GM12872 (cell line): ENCODE results near the gene LRRC8C.

Source experiments
- TF ChIP-seq, protein P1 (sequence below): IDR thresholded peaks from 3 replicates; pipeline ENCODE4 v1.5.1; 2011; ENCODE audit warnings: low read depth, mild to moderate bottlenecking, low read length, moderate library complexity; ENCODE audit not compliant: insufficient read depth

Gene LRRC8C

DNA sequence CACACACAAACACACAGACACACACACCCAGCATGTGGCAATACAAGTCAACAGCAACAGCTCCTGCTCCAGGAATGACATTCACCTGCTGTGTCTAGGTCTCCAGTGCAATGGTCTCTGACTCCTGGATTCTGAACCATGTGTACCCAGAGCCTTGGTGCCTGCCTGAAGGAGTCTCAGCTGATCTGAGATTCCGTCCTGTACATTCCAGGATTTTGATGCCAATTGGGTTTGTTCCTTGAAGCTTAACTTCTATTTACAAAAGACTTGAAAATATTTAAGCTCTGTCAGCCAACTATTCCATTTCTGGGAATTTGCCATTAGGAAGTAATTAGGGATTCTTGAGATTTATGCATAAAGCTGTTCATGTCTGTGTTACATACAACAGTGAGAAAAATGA, 102.6 kb downstream of the LRRC8C start:
- TF ChIP-seq, protein P1, sequence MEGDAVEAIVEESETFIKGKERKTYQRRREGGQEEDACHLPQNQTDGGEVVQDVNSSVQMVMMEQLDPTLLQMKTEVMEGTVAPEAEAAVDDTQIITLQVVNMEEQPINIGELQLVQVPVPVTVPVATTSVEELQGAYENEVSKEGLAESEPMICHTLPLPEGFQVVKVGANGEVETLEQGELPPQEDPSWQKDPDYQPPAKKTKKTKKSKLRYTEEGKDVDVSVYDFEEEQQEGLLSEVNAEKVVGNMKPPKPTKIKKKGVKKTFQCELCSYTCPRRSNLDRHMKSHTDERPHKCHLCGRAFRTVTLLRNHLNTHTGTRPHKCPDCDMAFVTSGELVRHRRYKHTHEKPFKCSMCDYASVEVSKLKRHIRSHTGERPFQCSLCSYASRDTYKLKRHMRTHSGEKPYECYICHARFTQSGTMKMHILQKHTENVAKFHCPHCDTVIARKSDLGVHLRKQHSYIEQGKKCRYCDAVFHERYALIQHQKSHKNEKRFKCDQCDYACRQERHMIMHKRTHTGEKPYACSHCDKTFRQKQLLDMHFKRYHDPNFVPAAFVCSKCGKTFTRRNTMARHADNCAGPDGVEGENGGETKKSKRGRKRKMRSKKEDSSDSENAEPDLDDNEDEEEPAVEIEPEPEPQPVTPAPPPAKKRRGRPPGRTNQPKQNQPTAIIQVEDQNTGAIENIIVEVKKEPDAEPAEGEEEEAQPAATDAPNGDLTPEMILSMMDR, result no peak

DNA sequence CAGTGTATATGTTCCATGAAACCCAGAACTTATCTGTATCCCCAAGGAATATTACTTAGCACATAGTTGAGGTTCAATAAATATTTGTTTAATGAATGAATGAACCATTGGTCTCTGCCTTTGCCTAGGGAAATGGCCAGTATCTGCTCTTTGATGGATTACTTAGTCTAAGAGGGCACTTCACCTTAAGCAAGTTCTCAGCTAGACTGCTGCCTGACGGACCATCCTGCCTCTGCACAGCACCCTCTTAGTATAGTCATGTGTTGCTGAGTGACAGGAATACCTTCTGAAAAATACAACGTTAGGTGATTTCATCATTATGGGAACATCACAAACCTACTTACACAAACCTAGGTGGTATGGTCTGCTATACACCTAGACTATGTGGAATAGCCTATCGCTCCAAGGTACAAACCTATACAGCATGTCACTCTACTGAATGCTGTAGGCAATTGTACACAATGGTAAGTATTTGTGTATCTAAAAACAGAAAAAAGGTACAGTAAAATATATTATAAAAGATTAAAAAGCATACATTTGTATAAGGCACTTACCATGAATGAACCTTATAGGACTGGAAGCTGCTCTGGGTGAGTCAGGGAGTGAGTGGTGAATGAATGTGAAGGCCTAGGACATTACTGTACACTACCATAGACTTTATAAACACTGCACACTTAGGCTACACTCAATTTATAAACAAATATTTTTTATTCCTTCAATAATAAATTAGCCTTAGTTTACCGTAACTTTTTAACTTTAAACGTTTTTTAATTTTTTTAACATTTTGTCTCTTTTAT, 104.2 kb downstream of the LRRC8C start:
- TF ChIP-seq, protein P1, result no peak

DNA sequence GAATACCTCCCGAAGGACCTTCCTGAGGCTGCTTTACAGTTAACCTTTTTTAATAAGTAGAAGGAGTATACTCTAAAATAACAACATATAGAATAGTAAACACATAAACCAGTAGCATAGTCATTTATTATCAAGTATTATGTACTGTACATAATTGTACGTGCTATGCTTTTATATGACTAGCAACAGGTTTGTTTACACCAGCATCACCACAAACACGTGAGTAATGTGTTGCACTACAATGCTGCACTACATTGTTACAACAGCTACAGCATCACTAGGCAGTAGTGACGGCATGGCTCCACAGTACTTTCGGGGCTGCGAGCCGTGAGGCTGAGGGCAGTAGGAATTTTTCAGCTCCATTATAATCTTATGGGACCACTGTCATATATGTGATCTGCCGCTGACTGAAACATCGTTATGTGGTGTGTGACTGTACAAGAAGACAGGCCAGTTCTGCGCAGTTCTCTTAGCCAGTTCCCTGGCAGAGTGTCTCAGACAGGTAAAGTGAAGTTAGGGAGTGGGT, 105.1 kb downstream of the LRRC8C start:
- TF ChIP-seq, protein P1, result no peak

DNA sequence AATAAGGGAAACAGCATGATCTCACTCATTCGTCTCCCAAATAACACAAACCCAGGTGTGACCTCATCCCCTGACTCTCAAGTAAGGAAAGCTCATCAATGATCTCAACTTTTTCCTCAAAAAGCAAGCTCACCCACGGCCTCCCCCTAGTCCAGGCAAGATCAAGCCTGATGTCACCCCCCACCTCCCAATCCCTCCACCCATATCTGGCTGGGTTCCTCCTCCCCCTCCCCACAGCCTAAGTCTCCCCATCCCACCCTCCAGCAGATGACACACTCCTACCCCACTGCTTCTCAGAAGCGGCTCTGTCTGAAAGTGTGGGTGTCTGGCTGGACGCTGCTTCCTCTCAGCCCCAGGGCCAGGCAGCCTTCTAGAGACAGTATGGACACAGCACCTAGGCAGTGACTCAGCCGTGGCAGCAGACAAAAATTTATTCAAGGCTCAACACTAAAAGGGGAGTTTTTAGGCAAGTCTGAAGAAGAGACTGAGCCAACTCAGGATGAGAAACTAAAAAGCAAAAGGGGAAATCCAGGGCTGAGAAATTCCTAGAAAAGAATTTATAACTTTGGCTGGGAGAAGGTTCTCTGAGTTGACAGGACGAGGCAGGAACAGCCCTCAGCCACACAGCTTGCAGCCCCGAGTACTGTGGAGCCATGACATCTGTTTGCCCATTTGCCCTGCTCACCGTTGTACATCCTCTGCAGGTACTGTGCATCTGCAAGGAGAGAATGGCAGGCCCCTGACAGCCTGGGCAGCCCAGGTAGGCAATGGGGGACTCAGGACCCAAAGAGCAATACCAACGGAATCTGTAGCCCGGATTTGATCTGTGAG, 106.3 kb downstream of the LRRC8C start:
- TF ChIP-seq, protein P1, result no peak

DNA sequence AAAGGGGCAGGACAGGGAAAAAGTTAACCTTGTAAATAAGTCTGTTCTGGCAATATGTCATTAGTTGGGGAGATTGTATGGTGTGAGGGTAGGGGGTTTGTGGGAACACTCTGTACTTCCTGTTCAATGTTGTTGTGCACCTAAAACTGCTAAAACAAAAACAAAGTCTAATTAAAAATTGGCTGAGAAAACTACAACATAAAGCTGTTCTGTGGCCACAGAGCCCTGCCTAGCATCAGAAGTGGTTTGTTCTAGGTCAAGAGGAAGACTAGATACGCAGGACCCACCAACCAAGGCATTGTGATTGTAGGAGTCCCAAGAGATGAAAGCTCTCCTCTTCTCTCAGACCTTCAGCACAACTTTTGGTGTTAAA, 106.9 kb downstream of the LRRC8C start:
- TF ChIP-seq, protein P1, result no peak

DNA sequence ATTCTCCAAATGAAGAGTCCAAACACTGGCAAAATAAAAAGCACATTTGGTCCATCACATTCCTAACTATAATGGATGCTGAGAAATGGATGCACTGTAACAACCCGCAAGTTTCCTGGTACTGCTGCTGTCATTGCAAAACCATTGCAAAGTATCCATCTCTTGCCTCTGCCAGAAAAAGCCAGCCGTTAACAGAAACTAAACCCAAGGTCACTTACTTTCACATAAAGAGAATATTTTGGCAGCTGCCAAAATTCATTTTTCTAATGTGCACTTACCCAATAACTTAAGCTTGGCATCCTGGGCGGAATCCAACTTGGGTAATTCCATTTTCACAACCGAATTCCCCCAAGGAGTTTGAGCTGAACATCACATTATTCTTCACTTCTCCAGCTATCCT, 110.9 kb downstream of the LRRC8C start:
- TF ChIP-seq, protein P1, result no peak

DNA sequence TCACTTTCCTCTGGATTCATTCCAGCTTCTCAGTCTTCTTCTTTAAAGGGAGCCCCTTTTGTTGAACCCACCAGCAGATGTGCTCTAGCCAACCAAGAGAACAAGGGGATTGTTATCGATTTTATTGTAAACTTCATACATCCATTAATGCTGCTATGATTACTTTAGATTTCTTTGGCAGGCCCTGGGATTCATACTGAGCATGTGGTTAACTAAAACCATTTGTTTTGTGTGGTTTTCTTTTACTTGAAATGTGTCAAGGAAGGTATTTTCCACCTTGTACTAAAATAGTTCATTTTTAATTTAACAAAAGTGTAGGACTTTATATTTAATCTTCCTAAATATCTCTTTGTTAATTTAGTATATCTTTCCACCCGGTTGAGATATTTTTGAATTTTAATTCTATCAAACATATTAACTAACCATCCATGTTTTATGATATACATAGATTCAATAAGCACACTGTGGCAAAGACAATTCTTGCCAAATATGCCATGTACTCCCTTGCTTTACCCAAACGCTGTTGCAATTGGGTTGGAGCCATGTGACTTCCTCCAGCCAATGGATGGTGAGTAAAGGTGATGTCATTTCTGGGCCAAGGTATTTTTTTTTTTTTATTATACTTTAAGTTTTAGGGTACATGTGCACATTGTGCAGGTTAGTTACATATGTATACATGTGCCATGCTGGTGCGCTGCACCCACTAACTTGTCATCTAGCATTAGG, 113.7 kb downstream of the LRRC8C start:
- TF ChIP-seq, protein P1, result no peak
